ENCODE measurements around the gene CHMP4A. TPM values are rescaled to one million over a fixed set of nuclear protein-coding genes. Genes with fewer than 3 reads are reported as not detected.

CHMP4A gene
- total and polyA plus RNA-seq, 2 of the 13 experiments (the other 11 are each of a cell fraction or from before 2014, with no cell fraction given): 83.6 to 113 TPM

DNA sequence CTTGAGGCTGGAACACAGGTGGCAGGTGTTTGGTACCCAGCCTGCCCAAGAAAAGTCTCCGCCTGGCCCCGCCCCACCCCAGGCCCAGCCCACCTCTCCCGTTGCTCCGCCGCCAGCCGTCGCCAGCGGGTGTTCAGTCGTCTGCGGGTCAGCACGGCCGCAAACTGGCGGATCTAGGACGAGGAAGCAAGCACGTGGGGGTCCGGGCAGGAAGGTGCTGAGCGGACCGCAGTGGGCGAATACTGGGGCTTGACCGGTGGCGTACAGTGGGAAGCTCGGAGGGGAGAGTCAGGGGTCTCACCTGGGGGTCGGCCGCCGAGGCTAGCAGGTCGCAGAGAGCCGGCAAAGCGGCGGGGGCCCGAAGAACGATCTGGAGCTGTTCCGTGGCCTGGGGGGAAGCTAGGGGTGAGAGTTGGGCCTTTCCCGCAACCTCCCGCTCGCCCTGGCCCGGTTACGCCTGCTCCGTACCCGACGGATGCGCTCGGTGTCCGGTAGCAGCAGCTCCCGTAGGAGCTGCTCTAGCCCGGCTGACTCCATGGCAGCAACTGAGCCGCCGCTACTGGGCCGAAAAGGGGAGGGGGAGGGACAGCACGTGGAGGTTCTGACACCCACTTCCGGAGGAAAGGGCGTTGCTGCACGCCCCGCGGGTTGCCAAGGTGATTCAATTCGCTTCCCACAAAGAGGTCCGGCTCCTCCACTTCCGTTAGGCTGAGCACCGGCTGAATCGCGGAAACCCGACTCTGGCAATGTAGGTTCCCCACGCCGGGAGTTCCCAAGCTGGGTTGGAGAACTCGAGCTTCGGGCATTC, 24.8 kb downstream of the CHMP4A start, which contains the start of gene IPO4 (continued):
- TF ChIP-seq MTF2 (CRISPR knock-in tag; IDR thresholded peaks at IDR 0.05; ENCODE audit: borderline replicate concordance): peak; percentile 75
- peak; percentile 99 for TF ChIP-seq ZNF335 (CRISPR knock-in tag; IDR thresholded peaks at IDR 0.05)
- TF ChIP-seq, protein P1, sequence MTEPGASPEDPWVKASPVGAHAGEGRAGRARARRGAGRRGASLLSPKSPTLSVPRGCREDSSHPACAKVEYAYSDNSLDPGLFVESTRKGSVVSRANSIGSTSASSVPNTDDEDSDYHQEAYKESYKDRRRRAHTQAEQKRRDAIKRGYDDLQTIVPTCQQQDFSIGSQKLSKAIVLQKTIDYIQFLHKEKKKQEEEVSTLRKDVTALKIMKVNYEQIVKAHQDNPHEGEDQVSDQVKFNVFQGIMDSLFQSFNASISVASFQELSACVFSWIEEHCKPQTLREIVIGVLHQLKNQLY (CRISPR knock-in tag; IDR thresholded peaks at IDR 0.05): peak; percentile 92
- peak; percentile 96 for TF ChIP-seq ZNF503 (CRISPR knock-in tag; IDR thresholded peaks at IDR 0.05)
- peak; percentile 99 for TF ChIP-seq ZGPAT (CRISPR knock-in tag; IDR thresholded peaks at IDR 0.05)
- TF ChIP-seq KDM5B (CRISPR knock-in tag; IDR thresholded peaks at IDR 0.05; ENCODE audit: borderline replicate concordance): peak; percentile 100
- no peak for TF ChIP-seq NONO (IDR thresholded peaks at IDR 0.05)
- TF ChIP-seq NONO (CRISPR knock-in tag; conservative IDR thresholded peaks at IDR 0.05): no peak
- TF ChIP-seq FOXK1 (CRISPR knock-in tag; IDR thresholded peaks at IDR 0.05; ENCODE audit: borderline replicate concordance, low read depth): peak; percentile 99
- TF ChIP-seq HES4 (CRISPR knock-in tag; IDR thresholded peaks at IDR 0.05; ENCODE audit: borderline replicate concordance): peak; percentile 62
- peak; percentile 96 for TF ChIP-seq ZFY (CRISPR knock-in tag; IDR thresholded peaks at IDR 0.05)
- TF ChIP-seq MLLT10 (CRISPR knock-in tag; IDR thresholded peaks at IDR 0.05): no peak
- TF ChIP-seq ZNF230 (CRISPR knock-in tag; IDR thresholded peaks at IDR 0.05): no peak; the same call in 1 of the 2 replicates
- peak; percentile 82 for TF ChIP-seq TBX3 (IDR thresholded peaks at IDR 0.05; ENCODE audit: borderline replicate concordance)
- TF ChIP-seq, protein P2, sequence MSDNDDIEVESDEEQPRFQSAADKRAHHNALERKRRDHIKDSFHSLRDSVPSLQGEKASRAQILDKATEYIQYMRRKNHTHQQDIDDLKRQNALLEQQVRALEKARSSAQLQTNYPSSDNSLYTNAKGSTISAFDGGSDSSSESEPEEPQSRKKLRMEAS (IDR thresholded peaks at IDR 0.05): no peak
- no peak; the same call in 1 of the 2 replicates for TF ChIP-seq ZNF644 (CRISPR knock-in tag; IDR thresholded peaks at IDR 0.05; ENCODE audit: low read depth)
- peak; percentile 98 for TF ChIP-seq SRSF1 (optimal IDR thresholded peaks at IDR 0.05; ENCODE audit: low read depth, low read length)
- TF ChIP-seq TBP (CRISPR knock-in tag; IDR thresholded peaks at IDR 0.05): 0 out of 2 replicates have a peak, but pooled peaks have one; percentile 85
- no peak; the same call in 1 of the 2 replicates for TF ChIP-seq RAD51 (IDR thresholded peaks at IDR 0.05; ENCODE audit: borderline replicate concordance)
- TF ChIP-seq, protein P3, sequence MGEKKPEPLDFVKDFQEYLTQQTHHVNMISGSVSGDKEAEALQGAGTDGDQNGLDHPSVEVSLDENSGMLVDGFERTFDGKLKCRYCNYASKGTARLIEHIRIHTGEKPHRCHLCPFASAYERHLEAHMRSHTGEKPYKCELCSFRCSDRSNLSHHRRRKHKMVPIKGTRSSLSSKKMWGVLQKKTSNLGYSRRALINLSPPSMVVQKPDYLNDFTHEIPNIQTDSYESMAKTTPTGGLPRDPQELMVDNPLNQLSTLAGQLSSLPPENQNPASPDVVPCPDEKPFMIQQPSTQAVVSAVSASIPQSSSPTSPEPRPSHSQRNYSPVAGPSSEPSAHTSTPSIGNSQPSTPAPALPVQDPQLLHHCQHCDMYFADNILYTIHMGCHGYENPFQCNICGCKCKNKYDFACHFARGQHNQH (CRISPR knock-in tag; IDR thresholded peaks at IDR 0.05): peak; percentile 99
- TF ChIP-seq, protein P4, sequence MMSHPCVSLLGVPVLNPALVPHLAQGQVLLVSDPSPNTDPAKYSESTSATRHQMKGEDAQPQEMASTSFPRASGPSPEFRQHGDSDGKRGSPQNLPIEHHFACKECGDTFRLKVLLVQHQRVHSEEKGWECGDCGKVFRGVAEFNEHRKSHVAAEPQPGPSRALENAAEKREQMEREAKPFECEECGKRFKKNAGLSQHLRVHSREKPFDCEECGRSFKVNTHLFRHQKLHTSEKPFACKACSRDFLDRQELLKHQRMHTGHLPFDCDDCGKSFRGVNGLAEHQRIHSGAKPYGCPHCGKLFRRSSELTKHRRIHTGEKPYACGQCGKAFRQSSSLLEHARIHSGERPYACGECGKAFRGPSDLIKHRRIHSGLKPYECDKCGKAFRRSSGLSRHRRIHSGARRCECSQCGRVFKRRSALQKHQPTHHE (CRISPR knock-in tag; IDR thresholded peaks at IDR 0.05; ENCODE audit: borderline replicate concordance): peak; percentile 100
- peak; percentile 94 for TF ChIP-seq NFKB2 (CRISPR knock-in tag; IDR thresholded peaks at IDR 0.05; ENCODE audit: borderline replicate concordance)
- no peak; the same call in 1 of the 2 replicates for TF ChIP-seq SMARCC2 (IDR thresholded peaks at IDR 0.05)
- TF ChIP-seq ZNF850 (CRISPR knock-in tag; conservative IDR thresholded peaks at IDR 0.05): no peak
- TF ChIP-seq ZNF766 (CRISPR knock-in tag; IDR thresholded peaks at IDR 0.05; ENCODE audit: borderline replicate concordance): peak; percentile 97

Measured in HepG2 (cell line).